NCI-H2107 (cell line): Measurements from ENCODE around the gene WDR33.

Experiments used
- DNase-seq: peaks from one replicate; lab custom pipeline; 2025; lab: John Stamatoyannopoulos, UW

WDR33 gene

DNA sequence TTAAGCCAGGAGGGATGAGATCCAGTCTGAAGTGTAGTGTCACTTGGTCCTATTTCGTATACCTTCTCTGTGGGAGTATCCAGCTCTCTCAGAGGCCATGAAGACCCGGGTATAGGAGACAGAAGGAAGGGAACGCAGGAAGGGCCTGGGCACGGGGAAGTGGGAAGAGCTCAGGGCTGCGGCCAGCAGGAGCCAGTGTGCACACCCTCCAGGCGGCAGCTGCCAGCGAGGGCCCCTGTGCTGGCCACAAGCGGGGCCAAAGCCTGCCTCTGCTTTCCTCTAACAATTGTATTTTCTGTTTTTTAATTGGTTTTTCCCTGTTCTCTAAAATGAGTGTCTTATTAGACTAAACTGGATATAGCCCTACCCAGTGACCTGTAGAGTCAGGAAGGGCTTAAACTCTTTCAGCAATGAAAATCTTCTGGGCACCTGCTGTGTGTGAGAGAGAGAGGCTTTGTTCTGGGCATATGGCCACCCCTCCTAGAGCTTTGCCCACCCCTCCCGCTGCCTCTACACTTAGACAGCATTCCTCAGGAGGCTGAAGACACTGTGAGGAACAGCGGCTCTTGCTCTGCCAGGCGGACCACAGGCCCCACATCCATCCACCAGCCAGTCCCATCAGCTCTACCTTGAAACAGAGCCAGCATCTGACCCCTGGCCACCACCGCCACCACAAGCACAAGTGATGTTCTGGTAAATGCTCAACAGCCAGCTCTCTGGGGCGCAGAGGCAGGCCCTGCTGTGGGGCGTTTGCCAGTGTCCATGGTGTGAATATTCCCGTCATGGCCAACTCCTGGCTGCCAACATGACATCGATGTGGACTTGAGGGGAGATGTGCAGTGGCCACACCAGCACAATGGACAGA, 155.5 kb downstream of the WDR33 start:
- no peak for DNase-seq

GRCh38 chr2:127654838-127655175, 156.2 kb downstream of the WDR33 start:
- DNase-seq: no peak

- no peak for DNase-seq
Measured at GRCh38 chr2:127654084-127654837, 156.7 kb downstream of the WDR33 start.

DNA sequence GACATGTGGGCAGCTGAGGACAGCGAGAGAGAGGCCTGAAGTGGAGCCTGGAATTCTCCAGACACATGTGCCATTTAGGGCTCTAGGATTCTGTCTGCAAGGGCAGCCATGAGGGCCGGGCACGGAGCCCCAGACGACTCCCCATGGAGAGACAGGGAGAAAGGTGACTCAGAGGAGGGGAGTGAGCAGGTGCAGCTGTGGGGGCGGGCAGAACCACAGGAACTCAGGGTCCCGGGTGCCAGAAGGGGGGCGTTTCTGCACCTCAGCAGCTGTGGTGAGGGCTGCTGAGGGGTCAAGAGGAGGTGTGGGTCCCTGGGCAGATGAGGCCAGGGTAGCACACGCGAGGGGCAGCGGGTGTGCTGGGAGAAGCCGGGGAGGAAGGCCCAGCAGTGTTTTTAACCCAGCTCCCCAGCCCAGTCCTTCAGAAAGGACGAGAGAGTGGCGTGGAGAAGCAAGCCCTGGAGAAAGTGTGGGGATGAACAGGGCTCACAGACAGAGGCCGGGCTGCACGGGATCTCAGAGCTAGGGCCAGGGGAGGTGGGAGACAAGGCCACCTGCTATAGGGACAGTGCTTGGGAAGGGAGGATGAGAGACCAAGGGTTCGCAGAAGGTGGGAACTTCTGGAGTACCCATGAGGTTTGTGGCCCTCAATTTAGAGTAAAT, 157.4 kb downstream of the WDR33 start:
- DNase-seq: no peak

GRCh38 chr2:127652786-127653357, 158.1 kb downstream of the WDR33 start:
- no peak for DNase-seq

DNA sequence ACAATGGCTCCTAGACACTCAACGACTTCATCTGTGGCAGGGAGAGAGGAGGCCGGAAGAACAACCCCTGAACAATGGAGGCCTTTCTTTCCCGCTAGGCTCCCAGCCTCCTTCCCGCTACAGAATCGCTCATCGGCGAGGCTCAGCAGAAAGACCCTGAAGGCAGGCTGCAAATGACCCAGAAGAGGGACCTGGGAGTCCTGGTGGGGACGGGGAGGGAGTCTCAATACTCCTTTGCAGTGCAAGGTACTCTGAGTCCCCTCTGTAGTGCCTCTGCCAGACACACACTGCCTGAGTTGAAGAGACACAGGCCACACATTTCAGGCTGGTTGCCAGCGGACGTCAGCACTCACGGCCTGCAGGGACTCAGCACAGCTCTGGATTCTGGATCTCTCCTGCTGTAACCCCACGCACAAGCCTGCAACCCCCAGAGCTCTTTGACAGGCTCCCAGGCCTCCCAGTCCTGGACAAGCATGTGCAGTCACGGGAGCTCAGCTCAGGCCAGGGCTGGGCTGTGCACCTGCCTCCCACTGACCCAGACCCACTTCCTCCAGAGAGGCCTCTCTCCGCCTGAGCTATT, 158.9 kb downstream of the WDR33 start:
- no peak for DNase-seq

DNA sequence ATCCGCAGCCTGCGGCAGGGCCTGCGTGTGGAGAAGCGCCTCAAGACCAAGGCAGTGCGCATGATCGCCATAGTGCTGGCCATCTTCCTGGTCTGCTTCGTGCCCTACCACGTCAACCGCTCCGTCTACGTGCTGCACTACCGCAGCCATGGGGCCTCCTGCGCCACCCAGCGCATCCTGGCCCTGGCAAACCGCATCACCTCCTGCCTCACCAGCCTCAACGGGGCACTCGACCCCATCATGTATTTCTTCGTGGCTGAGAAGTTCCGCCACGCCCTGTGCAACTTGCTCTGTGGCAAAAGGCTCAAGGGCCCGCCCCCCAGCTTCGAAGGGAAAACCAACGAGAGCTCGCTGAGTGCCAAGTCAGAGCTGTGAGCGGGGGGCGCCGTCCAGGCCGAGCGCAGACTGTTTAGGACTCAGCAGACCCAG, 159.6 kb downstream of the WDR33 start:
- DNase-seq: no peak
